ENCODE measurements around the gene CCDC78.

Gene CCDC78

GRCh38 chr16:760545-761343, 34.5 kb upstream of the CCDC78 start, which contains the start of gene MSLN:
Gene MSLN, plus strand, starts transcription at chr16:760734. Its CDS starts 1,947 bp downstream, at chr16:762681.
- no peak within 1 kb of the TSS for H3K27ac ChIP-seq (replicated peaks; ENCODE audit: low read length)
- no peak within 1 kb of the TSS for H3K4me2 ChIP-seq (ENCODE audit: insufficient read depth, low read length, poor library complexity, severe bottlenecking)
- H3K23ac ChIP-seq (ENCODE audit: low read depth, low read length, poor library complexity): peak within 1 kb of the TSS; percentile 44
- H3K4me3 ChIP-seq (ENCODE audit: low read length in 2 of 2): no peak within 1 kb of the TSS
- peaks cover 4% of the 10 kb centered on the region for H3K79me1 ChIP-seq (ENCODE audit: low read depth, low read length)
- peak within 1 kb of the TSS; percentile 89 for H2BK120ac ChIP-seq (ENCODE audit: low read depth, low read length)
- H2AK5ac ChIP-seq (ENCODE audit: low read depth, low read length): peak within 1 kb of the TSS; percentile 91
- H3K4ac ChIP-seq (ENCODE audit: low read length): peak within 1 kb of the TSS; percentile 95
- H3K18ac ChIP-seq (ENCODE audit: low read length): peak within 1 kb of the TSS; percentile 94
- H3K14ac ChIP-seq (ENCODE audit: low read length): peak within 1 kb of the TSS; percentile 63
- H3K9ac ChIP-seq (ENCODE audit: low read depth, low read length, poor library complexity): peak within 1 kb of the TSS; percentile 50
- H3K27me3 ChIP-seq (ENCODE audit: control insufficient read depth in 3 of 3, insufficient read depth in 3 of 3, low read depth in 1 of 3, low read length in 3 of 3): peaks cover 0 to 15% (median 0%) of the 10 kb centered on the region in 3 experiments
- H3K36me3 ChIP-seq (replicated peaks in 1 of 2; ENCODE audit: control insufficient read depth in 2 of 2, insufficient read depth in 2 of 2, low read length in 2 of 2): no peaks in the 10 kb centered on the region
- H2BK15ac ChIP-seq (ENCODE audit: low read length): peak within 1 kb of the TSS; percentile 99
- H2BK5ac ChIP-seq (ENCODE audit: low read length): peak within 1 kb of the TSS; percentile 66
- peaks cover 11 to 12% of the 10 kb centered on the region in 2 donors for H3K4me1 ChIP-seq (ENCODE audit: control insufficient read depth in 2 of 2, insufficient read depth in 1 of 2, low read depth in 1 of 2, low read length in 2 of 2)
- H2BK12ac ChIP-seq (ENCODE audit: low read length): peak within 1 kb of the TSS; percentile 98
- peak within 1 kb of the TSS; percentile 53 for H4K91ac ChIP-seq (ENCODE audit: low read depth, low read length, poor library complexity)
- DNase-seq (ENCODE audit: low spot score): no peak
- H4K8ac ChIP-seq (ENCODE audit: low read depth, low read length): peak within 1 kb of the TSS; percentile 17
- peak within 1 kb of the TSS; percentile 61 for H2AFZ ChIP-seq (ENCODE audit: low read length)
- WGBS, 2 donors (ENCODE audit: extremely low coverage in 2 of 2, insufficient read length in 2 of 2, insufficient replicate concordance in 1 of 2): no CpG with 5 or more reads among the region's 37 CpGs
- H3K9me3 ChIP-seq (replicated peaks in 1 of 2; ENCODE audit: control insufficient read depth in 2 of 2, insufficient read depth in 1 of 2, low read depth in 1 of 2, low read length in 2 of 2): peaks cover 3 to 9% of the 10 kb centered on the region in 2 donors

- H3K23ac ChIP-seq (ENCODE audit: low read depth, low read length, poor library complexity): peak overlapping the region; percentile 44
- peak overlapping the region; percentile 95 for H3K4ac ChIP-seq (ENCODE audit: low read length)
- H3K18ac ChIP-seq (ENCODE audit: low read length): peak overlapping the region; percentile 94
- peak overlapping the region; percentile 99 for H2BK15ac ChIP-seq (ENCODE audit: low read length)
- H2BK5ac ChIP-seq (ENCODE audit: low read length): peak overlapping the region; percentile 66
- peak overlapping the region; percentile 89 for H2BK120ac ChIP-seq (ENCODE audit: low read depth, low read length)
- H4K8ac ChIP-seq (ENCODE audit: low read depth, low read length): no peak overlapping the region
- no peaks in the 10 kb centered on the region for H3K36me3 ChIP-seq (replicated peaks in 1 of 2; ENCODE audit: control insufficient read depth in 2 of 2, insufficient read depth in 2 of 2, low read length in 2 of 2)
- no peak overlapping the region for H3K27ac ChIP-seq (replicated peaks; ENCODE audit: low read length)
- H4K91ac ChIP-seq (ENCODE audit: low read depth, low read length, poor library complexity): no peak overlapping the region
- DNase-seq (ENCODE audit: low spot score): no peak
- peak overlapping the region; percentile 61 for H2AFZ ChIP-seq (ENCODE audit: low read length)
- H3K9ac ChIP-seq (ENCODE audit: low read depth, low read length, poor library complexity): peak overlapping the region; percentile 50
- H2AK5ac ChIP-seq (ENCODE audit: low read depth, low read length): peak overlapping the region; percentile 91
- peak overlapping the region; percentile 98 for H2BK12ac ChIP-seq (ENCODE audit: low read length)
- peaks cover 3 to 10% of the 10 kb centered on the region in 2 donors for H3K9me3 ChIP-seq (replicated peaks in 1 of 2; ENCODE audit: control insufficient read depth in 2 of 2, insufficient read depth in 1 of 2, low read depth in 1 of 2, low read length in 2 of 2)
- peaks cover 0 to 15% (median 0%) of the 10 kb centered on the region in 3 experiments for H3K27me3 ChIP-seq (ENCODE audit: control insufficient read depth in 3 of 3, insufficient read depth in 3 of 3, low read depth in 1 of 3, low read length in 3 of 3)
- H3K4me2 ChIP-seq (ENCODE audit: insufficient read depth, low read length, poor library complexity, severe bottlenecking): no peak overlapping the region
- WGBS, 2 donors (ENCODE audit: extremely low coverage in 2 of 2, insufficient read length in 2 of 2, insufficient replicate concordance in 1 of 2): no CpG with 5 or more reads among the region's 15 CpGs
- H3K14ac ChIP-seq (ENCODE audit: low read length): peak overlapping the region; percentile 63
- H3K79me1 ChIP-seq (ENCODE audit: low read depth, low read length): peaks cover 2% of the 10 kb centered on the region
- no peak overlapping the region for H3K4me3 ChIP-seq (ENCODE audit: low read length in 2 of 2)
- H3K4me1 ChIP-seq (ENCODE audit: control insufficient read depth in 2 of 2, insufficient read depth in 1 of 2, low read depth in 1 of 2, low read length in 2 of 2): peaks cover 11 to 12% of the 10 kb centered on the region in 2 donors
Observed at GRCh38 chr16:760065-760464, 33.8 kb upstream of the CCDC78 start.

- Histone ChIP-seq H3K36me3 (replicated peaks in 1 of 2; ENCODE audit: control insufficient read depth in 2 of 2, insufficient read depth in 2 of 2, low read length in 2 of 2) (no peaks in the 10 kb centered on the region), H3K14ac (ENCODE audit: low read length) (no peak overlapping the region), H2AK5ac (ENCODE audit: low read depth, low read length) (peak overlapping the region; percentile 91), H3K23ac (ENCODE audit: low read depth, low read length, poor library complexity) (no peak overlapping the region), H3K27ac (replicated peaks; ENCODE audit: low read length) (no peak overlapping the region), H4K91ac (ENCODE audit: low read depth, low read length, poor library complexity) (no peak overlapping the region), H2BK120ac (ENCODE audit: low read depth, low read length) (peak overlapping the region; percentile 89), H4K8ac (ENCODE audit: low read depth, low read length) (no peak overlapping the region), H3K79me1 (ENCODE audit: low read depth, low read length) (peaks cover 2% of the 10 kb centered on the region), H3K9ac (ENCODE audit: low read depth, low read length, poor library complexity) (no peak overlapping the region), H2BK12ac (ENCODE audit: low read length) (no peak overlapping the region), H2BK15ac (ENCODE audit: low read length) (peak overlapping the region; percentile 20), H3K18ac (ENCODE audit: low read length) (peak overlapping the region; percentile 94), H3K4me3 (ENCODE audit: low read length in 2 of 2) (no peak overlapping the region), H2BK5ac (ENCODE audit: low read length) (no peak overlapping the region), H3K4me2 (ENCODE audit: insufficient read depth, low read length, poor library complexity, severe bottlenecking) (no peak overlapping the region), H3K27me3 (ENCODE audit: control insufficient read depth in 3 of 3, insufficient read depth in 3 of 3, low read depth in 1 of 3, low read length in 3 of 3) (peaks cover 0 to 15% (median 0%) of the 10 kb centered on the region in 3 experiments), H2AFZ (ENCODE audit: low read length) (no peak overlapping the region), H3K4me1 (ENCODE audit: control insufficient read depth in 2 of 2, insufficient read depth in 1 of 2, low read depth in 1 of 2, low read length in 2 of 2) (peaks cover 11 to 12% of the 10 kb centered on the region in 2 donors), H3K9me3 (replicated peaks in 1 of 2; ENCODE audit: control insufficient read depth in 2 of 2, insufficient read depth in 1 of 2, low read depth in 1 of 2, low read length in 2 of 2) (peaks cover 3 to 10% of the 10 kb centered on the region in 2 donors), H3K4ac (ENCODE audit: low read length) (no peak overlapping the region)
- DNase-seq (ENCODE audit: low spot score): no peak
- WGBS, 2 donors (ENCODE audit: extremely low coverage in 2 of 2, insufficient read length in 2 of 2, insufficient replicate concordance in 1 of 2): no CpG with 5 or more reads among the region's 34 CpGs
Observed at GRCh38 chr16:759110-759910, 33.1 kb upstream of the CCDC78 start.

Data from neuronal stem cell (in vitro differentiated cells).